ENCODE measurements around the gene PDE7B. TPM values are rescaled to one million over a fixed set of nuclear protein-coding genes. Genes with fewer than 3 reads are reported as not detected.

PDE7B gene
- total RNA-seq, 1 donor from 2014 or later = 5.1 TPM

- H3K27ac Mint-ChIP-seq = peak overlapping the region; percentile 65
- no peak for DNase-seq (ENCODE audit: extremely low spot score, unreplicated experiment)
- no peaks in the 10 kb centered on the region for H3K9me3 Mint-ChIP-seq
- no peak for TF ChIP-seq CTCF (conservative IDR thresholded peaks at IDR 0.05)
- peaks cover 24% of the 10 kb centered on the region for H3K4me1 Mint-ChIP-seq (ENCODE audit: unreplicated experiment)
- peak overlapping the region; percentile 56 for H3K4me3 Mint-ChIP-seq
- no peaks in the 10 kb centered on the region for H3K27me3 Mint-ChIP-seq
- H3K36me3 Mint-ChIP-seq = peaks cover 5% of the 10 kb centered on the region
These were observed 272.0 kb downstream of the PDE7B start for GRCh38 chr6:136123468-136123867.

GRCh38 chr6:136125585-136125984, 274.1 kb downstream of the PDE7B start:
- H3K27ac Mint-ChIP-seq = no peak overlapping the region
- H3K4me1 Mint-ChIP-seq (ENCODE audit: unreplicated experiment) = peaks cover 26% of the 10 kb centered on the region
- no peak for TF ChIP-seq CTCF (conservative IDR thresholded peaks at IDR 0.05)
- H3K27me3 Mint-ChIP-seq = no peaks in the 10 kb centered on the region
- H3K9me3 Mint-ChIP-seq = peaks cover 9% of the 10 kb centered on the region
- H3K36me3 Mint-ChIP-seq = peaks cover 7% of the 10 kb centered on the region
- no peak overlapping the region for H3K4me3 Mint-ChIP-seq
- DNase-seq (ENCODE audit: extremely low spot score, unreplicated experiment) = no peak

GRCh38 chr6:136127873-136128272, 276.4 kb downstream of the PDE7B start:
- Mint-ChIP-seq H3K36me3 (peaks cover 7% of the 10 kb centered on the region), H3K9me3 (peaks cover 10% of the 10 kb centered on the region), H3K4me3 (peak overlapping the region; percentile 53), H3K4me1 (ENCODE audit: unreplicated experiment) (peaks cover 33% of the 10 kb centered on the region), H3K27me3 (no peaks in the 10 kb centered on the region), H3K27ac (peak overlapping the region; percentile 77)
- no peak for DNase-seq (ENCODE audit: extremely low spot score, unreplicated experiment)
- no peak for TF ChIP-seq CTCF (conservative IDR thresholded peaks at IDR 0.05)

GRCh38 chr6:136129365-136129764, 277.9 kb downstream of the PDE7B start:
- TF ChIP-seq CTCF (conservative IDR thresholded peaks at IDR 0.05) = no peak
- Mint-ChIP-seq H3K36me3 (peaks cover 7% of the 10 kb centered on the region), H3K27ac (no peak overlapping the region), H3K27me3 (no peaks in the 10 kb centered on the region), H3K4me3 (no peak overlapping the region), H3K9me3 (peaks cover 10% of the 10 kb centered on the region), H3K4me1 (ENCODE audit: unreplicated experiment) (peaks cover 33% of the 10 kb centered on the region)
- DNase-seq (ENCODE audit: extremely low spot score, unreplicated experiment) = no peak

GRCh38 chr6:136134268-136134667, 282.8 kb downstream of the PDE7B start:
- H3K4me1 Mint-ChIP-seq (ENCODE audit: unreplicated experiment) = peaks cover 7% of the 10 kb centered on the region
- H3K27me3 Mint-ChIP-seq = no peaks in the 10 kb centered on the region
- peaks cover 3% of the 10 kb centered on the region for H3K36me3 Mint-ChIP-seq
- no peak overlapping the region for H3K4me3 Mint-ChIP-seq
- DNase-seq (ENCODE audit: extremely low spot score, unreplicated experiment) = no peak
- H3K9me3 Mint-ChIP-seq = peaks cover 5% of the 10 kb centered on the region
- H3K27ac Mint-ChIP-seq = no peak overlapping the region
- no peak for TF ChIP-seq CTCF (conservative IDR thresholded peaks at IDR 0.05)

- Mint-ChIP-seq H3K9me3 (peaks cover 5% of the 10 kb centered on the region), H3K4me1 (ENCODE audit: unreplicated experiment) (peaks cover 7% of the 10 kb centered on the region), H3K4me3 (no peak overlapping the region), H3K27ac (no peak overlapping the region), H3K27me3 (no peaks in the 10 kb centered on the region), H3K36me3 (peaks cover 3% of the 10 kb centered on the region)
- DNase-seq (ENCODE audit: extremely low spot score, unreplicated experiment) = no peak
- TF ChIP-seq CTCF (conservative IDR thresholded peaks at IDR 0.05) = no peak
These were observed 283.2 kb downstream of the PDE7B start for GRCh38 chr6:136134751-136135150.
